HK-2 (cell line): Measurements from ENCODE around the gene PRADC1.

Source experiments
- DNase-seq: peaks from one replicate; pipeline ENCODE4 v3.0.0-alpha.2; 2018; ENCODE audit not compliant: unreplicated experiment

The PRADC1 gene

GRCh38 chr2:73258913-73259215 is 25.8 kb upstream of the PRADC1 start:
- DNase-seq = no peak

GRCh38 chr2:73258186-73258912 is 25.3 kb upstream of the PRADC1 start:
- no peak for DNase-seq

GRCh38 chr2:73257425-73258125 is 24.5 kb upstream of the PRADC1 start:
- DNase-seq = no peak

- DNase-seq = no peak
Measured at GRCh38 chr2:73257021-73257420, 24.0 kb upstream of the PRADC1 start.

- DNase-seq = no peak
Measured at GRCh38 chr2:73256618-73256922, 23.5 kb upstream of the PRADC1 start.

- DNase-seq = no peak
Measured at GRCh38 chr2:73255907-73256617, 23.0 kb upstream of the PRADC1 start.

GRCh38 chr2:73255007-73255644 is 22.1 kb upstream of the PRADC1 start:
- DNase-seq = no peak

- DNase-seq = no peak
Measured at GRCh38 chr2:73254343-73255006, 21.4 kb upstream of the PRADC1 start.

- DNase-seq = no peak
Measured at GRCh38 chr2:73253901-73254300, 20.9 kb upstream of the PRADC1 start.

GRCh38 chr2:73253400-73253799 is 20.4 kb upstream of the PRADC1 start:
- no peak for DNase-seq

- no peak for DNase-seq
Measured at GRCh38 chr2:73252238-73253027, 19.4 kb upstream of the PRADC1 start.

GRCh38 chr2:73250872-73251846 is 18.1 kb upstream of the PRADC1 start:
- no peak for DNase-seq

- no peak for DNase-seq
Measured at GRCh38 chr2:73249636-73250035, 16.6 kb upstream of the PRADC1 start.

- no peak for DNase-seq
Measured at GRCh38 chr2:73246850-73247249, 13.8 kb upstream of the PRADC1 start.

- DNase-seq = no peak
Measured at GRCh38 chr2:73244580-73244979, 11.5 kb upstream of the PRADC1 start.

- DNase-seq = no peak
Measured at GRCh38 chr2:73243884-73244570, 11.0 kb upstream of the PRADC1 start.

GRCh38 chr2:73239776-73240175 is 6.7 kb upstream of the PRADC1 start:
- DNase-seq = no peak

- DNase-seq = no peak
Measured at GRCh38 chr2:73238976-73239375, 5.9 kb upstream of the PRADC1 start.

GRCh38 chr2:73238149-73238548 is 5.1 kb upstream of the PRADC1 start:
- no peak for DNase-seq

- no peak for DNase-seq
Measured at GRCh38 chr2:73237168-73237567, 4.1 kb upstream of the PRADC1 start.
